Measurements from ENCODE around the gene TMEM269. TPM values are rescaled to one million over a fixed set of nuclear protein-coding genes. Genes with fewer than 3 reads are reported as not detected.

Gene TMEM269
- total and polyA plus RNA-seq, 9 of the 15 experiments (the other 6 are each of a cell fraction or from before 2014, with no cell fraction given): 0.09 to 0.49 (median 0.21) TPM

GRCh38 chr1:42846257-42847110 is 61.7 kb downstream of the TMEM269 start, which contains the start of gene ZNF691:
ZNF691 (plus strand) TSS chr1:42846613; CDS start chr1:42849659, 3,046 bp downstream.
- intact Hi-C loops (cut with micrococcal nuclease): loop anchor here (2.0 to 5.0 kb wide), 2 partner anchors 22 to 79 kb away; partner anchors contain the start of genes C1orf50 and P3H1
- Histone ChIP-seq H3K36me3 (ENCODE audit: control insufficient read depth, insufficient read depth, low read length) (peaks cover 56% of the 10 kb centered on the region), H3K9me3 (replicated peaks; ENCODE audit: control insufficient read depth, insufficient read depth, low read depth, low read length) (no peaks in the 10 kb centered on the region), H3K4me2 (ENCODE audit: insufficient read depth, low read length) (peak within 1 kb of the TSS; percentile 96), H4K20me1 (replicated peaks; ENCODE audit: control insufficient read depth, insufficient read depth, low read length) (no peaks in the 10 kb centered on the region), H3K9ac (ENCODE audit: insufficient read depth in 1 of 2, low read depth in 2 of 2, low read length in 2 of 2) (peak within 1 kb of the TSS; percentile 86 to 95), H3K79me2 (ENCODE audit: control insufficient read depth, insufficient read depth, low read length) (peaks cover 34% of the 10 kb centered on the region), H3K4me3 (peak within 1 kb of the TSS; percentile 70), H3K27ac (ENCODE audit: extremely low read depth, low read depth, low read length) (peak within 1 kb of the TSS; percentile 83), H3K9me1 (ENCODE audit: control insufficient read depth, insufficient read depth, low read length) (no peaks in the 10 kb centered on the region), H2AFZ (ENCODE audit: low read depth, low read length) (peak within 1 kb of the TSS; percentile 89), H3K4me1 (replicated peaks in 1 of 2; ENCODE audit: control insufficient read depth in 2 of 2, insufficient read depth in 2 of 2, low read length in 2 of 2) (peaks cover 18 to 32% of the 10 kb centered on the region in 2 experiments), H3K27me3 (ENCODE audit: control insufficient read depth in 2 of 2, insufficient read depth in 2 of 2, low read length in 2 of 2) (no peaks in the 10 kb centered on the region)
- no TSS peak for BruUV-seq (replicated peaks)
- peak; percentile 99 for FAIRE-seq
- POLR2A ChIA-PET: interaction anchor here (0.6 to 6.4 kb wide), 20 partner anchors 10 to 1785 kb away, joined by 3 to 94 read pairs (median 4); partner anchors contain the start of genes C1orf50, ERMAP, P3H1 and SVBP
- in situ Hi-C loops (cut with MboI): no loop called here
- peak; percentile 98 to 99 (median 98) for DNase-seq (ENCODE audit: extremely low read depth in 1 of 4, low spot score in 3 of 4)
- CTCF ChIA-PET (ENCODE audit: low intra/inter-chr PET ratio): no interaction called here
- peak; percentile 98 for ATAC-seq
- 0% methylated on average over 50 of the region's 50 CpGs for WGBS (ENCODE audit: insufficient coverage, low coverage, missing lambda C conversion rate)
- no peak; the same call in 1 of the 2 replicates for TF ChIP-seq FOXM1 (IDR thresholded peaks at IDR 0.05; ENCODE audit: low read depth)
- TF ChIP-seq FOXM1 (CRISPR knock-in tag; IDR thresholded peaks at IDR 0.05; ENCODE audit: low read depth): 0 out of 2 replicates have a peak, but pooled peaks have one; percentile 73
- TF ChIP-seq THAP7 (CRISPR knock-in tag; IDR thresholded peaks at IDR 0.05): peak; percentile 52; the same call in 1 of the 2 replicates
- TF ChIP-seq IFI16 (CRISPR knock-in tag; IDR thresholded peaks at IDR 0.05): no peak
- TF ChIP-seq HMG20B (CRISPR knock-in tag; IDR thresholded peaks at IDR 0.05): no peak
- peak in 1 of 2 experiments; percentile 55; a peak in 2 of 4 replicates for TF ChIP-seq MNT (conservative IDR thresholded peaks at IDR 0.05)
- peak; percentile 94 to 95 for TF ChIP-seq E2F6 (IDR thresholded peaks at IDR 0.05; ENCODE audit: borderline replicate concordance in 1 of 2, extremely low read depth in 1 of 2, insufficient read depth in 1 of 2, insufficient read length in 1 of 2, low read depth in 1 of 2, low read length in 1 of 2, poor library complexity in 1 of 2, severe bottlenecking in 1 of 2)
- 0 out of 2 replicates have a peak, but pooled peaks have one; percentile 39 for TF ChIP-seq ZNF445 (CRISPR knock-in tag; IDR thresholded peaks at IDR 0.05; ENCODE audit: low read depth)
- TF ChIP-seq MAX (CRISPR knock-in tag; IDR thresholded peaks at IDR 0.05): peak; percentile 82
- peak; percentile 45; the same call in 1 of the 2 replicates for TF ChIP-seq PHF21A (IDR thresholded peaks at IDR 0.05; ENCODE audit: borderline replicate concordance, low read depth)
- TF ChIP-seq PHTF2 (CRISPR knock-in tag; IDR thresholded peaks at IDR 0.05): no peak
- TF ChIP-seq ZNF511 (CRISPR knock-in tag; IDR thresholded peaks at IDR 0.05): peak; percentile 75
- TF ChIP-seq CREB3L1 (IDR thresholded peaks at IDR 0.05; ENCODE audit: borderline replicate concordance, low read depth): peak; percentile 95
- TF ChIP-seq ZNF24 (IDR thresholded peaks at IDR 0.05): no peak
